Stimulated activated CD4-positive, alpha-beta T cell treated with anti-CD3 and anti-CD28 coated beads, TNF-alpha, amount 100 ng/mL, for 4 hours (primary cell): ENCODE measurements around the gene HS1BP3.

ENCODE experiments used
- DNase-seq, 3 experiments: peaks; one replicate each; pipeline ENCODE4 v3.0.0-alpha.2; 2020; ENCODE audit warnings: low read depth in 3 of 3

Gene HS1BP3, protein sequence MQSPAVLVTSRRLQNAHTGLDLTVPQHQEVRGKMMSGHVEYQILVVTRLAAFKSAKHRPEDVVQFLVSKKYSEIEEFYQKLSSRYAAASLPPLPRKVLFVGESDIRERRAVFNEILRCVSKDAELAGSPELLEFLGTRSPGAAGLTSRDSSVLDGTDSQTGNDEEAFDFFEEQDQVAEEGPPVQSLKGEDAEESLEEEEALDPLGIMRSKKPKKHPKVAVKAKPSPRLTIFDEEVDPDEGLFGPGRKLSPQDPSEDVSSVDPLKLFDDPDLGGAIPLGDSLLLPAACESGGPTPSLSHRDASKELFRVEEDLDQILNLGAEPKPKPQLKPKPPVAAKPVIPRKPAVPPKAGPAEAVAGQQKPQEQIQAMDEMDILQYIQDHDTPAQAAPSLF

GRCh38 chr2:20650877-20651730 is at the start of gene HS1BP3:
Gene HS1BP3 (minus strand): TSS chr2:20651098. CDS start chr2:20651063, 35 bp downstream.
- peak; percentile 70 to 80 (median 79) for DNase-seq

GRCh38 chr2:20698916-20699613 is 48.2 kb upstream of the HS1BP3 start:
- DNase-seq, result no peak

DNA sequence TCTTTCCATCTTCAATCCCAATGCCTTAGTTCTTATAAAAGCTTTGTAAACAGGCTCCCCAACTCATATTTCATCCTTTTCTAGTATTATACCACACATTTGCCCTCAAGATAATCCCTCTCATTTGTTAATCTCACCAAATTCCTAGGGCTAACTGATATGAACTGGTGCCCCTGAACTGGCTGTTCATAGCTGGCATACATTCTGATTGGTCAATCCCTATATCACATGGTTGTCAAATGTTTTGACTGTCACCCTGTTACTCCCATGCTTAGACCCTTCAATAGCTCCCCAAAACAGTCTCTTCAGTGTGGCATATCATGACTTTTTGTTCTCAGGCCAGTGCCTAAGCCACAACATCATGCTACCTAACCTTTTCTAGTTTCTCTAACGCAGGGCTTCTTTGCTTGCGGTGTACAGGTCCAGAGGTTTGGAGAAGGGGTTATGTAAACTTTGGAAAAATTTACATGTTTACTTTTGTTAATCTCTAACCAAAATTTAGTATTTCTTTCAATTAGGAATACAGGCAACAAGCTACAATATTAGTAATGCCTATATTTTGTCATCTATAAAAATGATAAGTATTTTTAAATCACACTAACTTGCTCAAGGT is 46.5 kb upstream of the HS1BP3 start:
- DNase-seq, result no peak

DNA sequence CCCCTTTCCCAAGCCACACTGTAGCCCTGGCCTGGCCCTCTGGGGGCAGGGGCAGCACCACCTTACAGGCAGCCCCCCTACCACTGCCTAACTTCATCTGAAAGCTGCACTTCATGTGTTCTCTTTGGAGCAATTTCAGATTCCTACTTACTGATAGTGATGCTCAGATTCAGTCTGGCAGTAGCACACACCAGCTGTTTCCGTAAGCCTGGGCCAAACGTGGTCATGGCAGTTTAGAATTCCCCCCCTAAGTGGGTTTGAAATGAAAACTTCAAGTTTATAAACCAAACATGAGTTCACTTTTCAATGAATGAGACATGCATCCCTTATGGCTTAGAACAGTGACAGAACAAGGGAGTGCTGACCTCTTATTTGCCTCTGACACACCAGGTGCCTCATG is 45.5 kb upstream of the HS1BP3 start:
- no peak for DNase-seq

- DNase-seq, result no peak
Measured at GRCh38 chr2:20693317-20693716, 42.4 kb upstream of the HS1BP3 start.

DNA sequence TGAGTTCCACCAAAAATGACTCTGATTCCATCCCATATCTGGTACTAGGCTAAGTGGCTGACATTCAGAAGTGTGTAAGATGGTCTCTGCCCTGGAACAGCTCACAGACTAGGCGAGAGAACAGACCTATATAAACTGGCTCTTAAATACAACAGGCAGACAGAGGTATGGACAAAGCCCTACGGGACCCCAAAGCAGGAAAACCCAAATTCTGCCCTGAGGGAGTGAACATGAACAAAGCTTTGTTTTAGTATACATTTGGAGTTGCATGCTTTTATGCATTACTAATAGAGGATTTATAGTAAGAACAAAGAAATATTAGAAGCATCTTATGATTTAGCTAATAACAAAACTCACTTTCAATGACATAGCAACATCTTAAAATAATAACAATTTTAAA is 41.2 kb upstream of the HS1BP3 start:
- no peak for DNase-seq

DNA sequence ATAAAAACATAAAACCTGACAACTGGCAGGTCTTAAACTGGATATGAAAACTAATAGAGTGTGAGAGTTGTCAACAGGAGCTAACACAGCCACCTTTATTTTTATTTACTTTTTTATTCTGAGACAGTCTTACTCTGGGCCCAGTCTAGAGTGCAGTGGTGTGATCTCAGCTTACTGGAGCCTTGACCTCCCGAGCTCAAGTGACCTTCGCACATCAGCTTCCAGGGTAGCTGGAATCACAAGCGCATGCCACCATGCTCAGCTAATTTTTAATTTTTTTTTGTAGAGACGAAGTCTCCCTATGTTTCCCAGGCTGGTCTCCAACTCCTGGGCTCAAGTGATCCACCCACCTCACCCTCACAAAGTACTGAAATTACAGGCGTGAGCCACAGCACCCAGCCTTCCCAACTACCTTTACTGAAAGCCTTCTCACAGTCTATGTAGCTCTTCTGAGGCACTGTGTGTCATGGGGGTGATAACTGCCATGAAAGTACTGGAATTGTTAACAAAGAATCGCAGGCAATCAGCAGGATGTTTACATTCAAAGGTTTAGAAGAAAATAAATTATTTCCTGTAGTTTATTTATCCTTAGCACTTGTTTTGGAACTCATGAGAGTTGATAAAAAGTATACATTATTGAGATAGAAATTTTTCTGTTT is 40.3 kb upstream of the HS1BP3 start:
- DNase-seq, result no peak

DNA sequence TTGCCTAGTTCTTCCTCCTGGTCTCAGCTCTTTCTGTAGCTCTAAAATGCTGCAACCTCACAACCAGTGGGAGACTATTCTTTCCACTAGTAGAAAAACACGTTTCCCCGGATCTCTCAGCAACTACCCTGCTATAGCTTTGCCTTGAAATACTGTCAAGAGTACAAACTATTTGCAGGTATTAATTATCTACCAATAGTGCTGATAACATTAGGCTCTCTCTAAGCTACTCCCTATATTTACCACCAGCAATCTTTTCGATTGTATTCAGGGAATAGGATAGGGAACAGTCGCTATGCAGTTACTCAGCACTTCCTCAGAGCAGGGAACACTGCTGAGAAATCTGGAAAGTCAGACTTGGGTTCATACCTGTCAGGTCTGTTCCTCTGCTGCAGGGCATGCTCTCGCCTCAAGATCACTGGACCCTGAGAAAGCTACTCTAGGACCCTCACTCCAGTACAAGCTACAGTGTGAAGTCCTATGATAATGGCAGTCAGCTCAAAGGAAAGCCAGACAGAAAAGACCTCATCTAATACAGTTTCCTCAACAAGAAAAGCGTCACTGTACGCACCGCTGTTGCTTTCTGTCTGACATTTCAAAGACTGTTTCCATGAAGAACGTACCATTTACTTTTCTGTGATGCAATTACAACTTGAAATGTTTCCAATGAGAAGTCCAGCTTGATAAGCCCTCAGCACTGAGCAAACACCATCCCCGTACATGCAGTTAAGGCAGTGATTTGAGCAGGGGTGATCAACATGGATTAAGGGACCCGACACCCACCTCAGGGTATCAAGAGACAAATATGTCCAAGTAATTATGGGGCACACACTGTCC is 38.7 kb upstream of the HS1BP3 start:
- no peak for DNase-seq

DNA sequence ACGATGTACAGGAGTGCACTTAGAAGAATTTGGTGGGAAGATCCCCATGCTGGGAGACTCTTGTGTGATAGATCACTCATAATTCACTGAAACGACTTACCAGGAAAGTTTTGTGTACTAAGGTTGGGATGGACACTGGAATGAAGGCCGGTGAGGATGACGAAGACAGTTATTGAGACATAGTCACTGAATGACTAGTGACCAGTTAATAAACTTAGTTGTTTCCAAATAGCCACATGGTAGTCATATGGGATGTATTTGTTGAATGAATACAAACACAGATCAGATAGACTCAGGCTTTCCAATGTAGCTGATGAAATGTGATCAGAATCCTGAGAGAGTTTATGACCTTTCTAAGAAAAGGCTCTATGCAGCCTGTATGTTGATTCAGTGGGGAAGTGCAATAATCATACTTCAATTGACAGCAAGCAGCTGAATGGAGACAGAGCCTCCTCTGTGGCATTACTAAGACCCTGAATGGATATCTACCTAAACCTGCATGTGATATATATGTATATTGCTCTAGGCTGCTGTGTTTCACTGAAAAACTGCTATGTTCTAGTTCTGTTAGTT is 36.4 kb upstream of the HS1BP3 start:
- no peak for DNase-seq

GRCh38 chr2:20684581-20685063 is 33.7 kb upstream of the HS1BP3 start:
- DNase-seq, result no peak

- no peak for DNase-seq
Measured at GRCh38 chr2:20682167-20682920, 31.4 kb upstream of the HS1BP3 start.

DNA sequence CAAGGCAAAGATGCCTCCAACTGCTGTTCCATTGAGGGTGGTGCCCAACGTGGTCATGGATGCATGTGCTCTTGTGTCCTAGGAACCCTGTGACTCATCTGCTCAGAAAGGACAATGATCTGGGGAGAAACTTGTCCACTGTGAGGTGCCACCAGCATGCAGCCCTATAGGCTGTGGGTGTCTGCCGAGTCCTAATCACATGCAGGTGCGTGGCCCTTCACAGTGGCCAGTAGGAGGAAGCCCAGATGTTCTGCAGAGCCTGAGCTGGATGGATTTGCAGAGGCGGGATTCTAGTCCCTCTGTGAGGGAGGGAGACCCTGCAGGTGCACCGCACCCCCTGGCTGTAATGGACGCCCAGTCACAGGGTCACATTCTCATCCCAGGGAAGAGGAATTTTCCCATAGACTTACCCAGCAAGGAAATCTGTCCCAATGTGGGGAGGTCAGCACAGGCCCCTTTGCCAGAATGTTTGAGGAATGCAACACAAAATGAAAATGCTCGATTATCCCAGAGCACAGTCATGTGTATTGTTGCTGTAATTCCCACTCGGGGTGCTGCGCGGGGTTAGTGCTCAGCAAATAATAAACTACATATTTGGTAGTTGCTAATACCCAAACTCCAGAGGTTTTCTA is 30.0 kb upstream of the HS1BP3 start:
- no peak for DNase-seq

GRCh38 chr2:20678780-20679179 is 27.9 kb upstream of the HS1BP3 start:
- DNase-seq, result no peak

- no peak for DNase-seq
Measured at GRCh38 chr2:20678086-20678395, 27.1 kb upstream of the HS1BP3 start.

DNA sequence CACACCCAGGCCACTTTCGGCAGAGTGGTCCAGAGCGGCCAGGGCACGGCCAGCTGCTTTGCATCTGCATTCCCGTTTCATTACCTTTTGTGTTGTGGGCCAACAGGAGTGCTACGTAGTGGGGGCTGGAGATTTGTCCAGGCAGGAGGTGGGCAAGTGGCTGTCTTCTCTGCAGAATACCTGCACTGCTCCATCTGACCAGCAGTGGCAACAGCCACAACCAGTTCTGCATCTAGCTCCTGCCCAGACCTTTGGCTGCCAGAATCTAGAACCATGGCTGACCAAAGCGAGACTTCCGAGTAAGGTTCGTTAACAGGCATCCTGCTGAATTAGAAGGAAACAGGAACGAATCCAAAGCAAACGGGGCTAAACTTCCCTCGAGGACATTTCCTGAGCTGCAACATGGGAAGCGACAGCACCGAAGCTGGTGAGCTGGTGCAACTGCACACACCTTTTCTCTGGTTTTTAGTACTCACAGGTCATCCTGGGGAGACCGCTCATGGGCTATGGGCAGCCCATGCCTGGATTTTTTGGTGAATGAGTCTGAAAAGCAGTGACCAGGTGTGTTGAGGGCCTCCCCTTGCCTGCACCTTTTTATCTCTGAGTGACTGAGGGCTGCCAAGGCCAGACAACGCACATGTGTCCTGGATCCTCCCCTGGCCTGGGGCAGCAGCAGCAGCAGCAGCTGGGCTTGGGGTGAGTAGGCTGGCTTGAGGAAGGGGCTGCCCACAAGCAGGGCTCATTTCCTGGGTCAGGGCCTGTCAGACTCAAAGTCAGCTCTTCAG is 26.6 kb upstream of the HS1BP3 start:
- DNase-seq, result no peak

GRCh38 chr2:20676353-20677215 is 25.7 kb upstream of the HS1BP3 start:
- no peak for DNase-seq

DNA sequence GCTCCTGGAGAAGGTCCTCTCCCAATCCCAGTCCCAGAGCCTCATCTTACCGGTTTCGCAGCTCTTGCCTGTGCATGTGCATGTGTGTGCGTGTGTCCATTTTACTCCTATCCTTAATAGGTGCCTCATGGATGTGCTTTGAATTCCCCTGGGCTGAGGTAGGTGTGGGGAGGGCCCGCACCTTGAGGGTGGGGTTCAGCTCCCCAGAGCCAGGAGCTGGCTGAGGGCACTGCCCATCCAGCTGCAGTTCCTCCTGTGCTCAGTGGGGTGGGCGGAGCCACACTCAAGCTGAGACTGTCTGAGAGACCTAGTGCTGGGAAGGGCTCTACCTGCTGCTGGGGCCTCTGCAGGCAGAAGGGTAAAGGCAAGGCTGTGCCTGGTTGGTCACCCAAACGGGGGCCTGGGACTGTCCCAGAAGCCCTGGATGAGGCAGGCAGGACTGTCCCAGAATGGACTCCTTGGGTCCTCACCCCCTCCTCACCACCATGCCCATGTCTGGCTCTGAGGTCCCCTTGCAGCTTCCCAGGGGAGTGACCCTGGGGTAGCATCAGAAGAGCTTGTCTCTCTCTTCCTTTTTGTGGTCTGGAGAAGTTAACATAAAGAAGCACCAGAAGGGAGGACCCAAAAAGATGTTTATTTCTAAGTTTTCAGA is 24.9 kb upstream of the HS1BP3 start:
- no peak for DNase-seq
